Umbilical cord (tissue), 2 donors: ENCODE data around the gene GIPC1. TPM values are rescaled to one million over a fixed set of nuclear protein-coding genes. Genes with fewer than 3 reads are reported as not detected.
"Not testable (repeated sequence)": the region's sequence is repeated elsewhere in the genome, so short reads cannot be mapped to it uniquely, and the experiment has no call there.

Experiments used
- DNase-seq: peaks from one replicate; pipeline ENCODE4 v3.0.0-alpha.2; 2015; ENCODE audit warnings: low spot score
- total RNA-seq: library from RNA; depleted of rRNA; stranded (reverse); fragments of >200 nt; gene quantifications from one replicate; pipeline ENCODE4 v1.2.3, GENCODE V29; 2014; ENCODE audit warnings: low replicate concordance; ENCODE audit not compliant: insufficient read depth

GIPC1 gene, protein sequence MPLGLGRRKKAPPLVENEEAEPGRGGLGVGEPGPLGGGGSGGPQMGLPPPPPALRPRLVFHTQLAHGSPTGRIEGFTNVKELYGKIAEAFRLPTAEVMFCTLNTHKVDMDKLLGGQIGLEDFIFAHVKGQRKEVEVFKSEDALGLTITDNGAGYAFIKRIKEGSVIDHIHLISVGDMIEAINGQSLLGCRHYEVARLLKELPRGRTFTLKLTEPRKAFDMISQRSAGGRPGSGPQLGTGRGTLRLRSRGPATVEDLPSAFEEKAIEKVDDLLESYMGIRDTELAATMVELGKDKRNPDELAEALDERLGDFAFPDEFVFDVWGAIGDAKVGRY
- 81.1 TPM for total RNA-seq

GRCh38 chr19:14496029-14496833, at the start of gene GIPC1:
TSS of gene GIPC1 (minus strand) at chr19:14496127. CDS start at chr19:14482976, 13,151 bp downstream.
- DNase-seq = peak; percentile 99

- no peak for DNase-seq
These were observed 49.8 kb upstream of the GIPC1 start for GRCh38 chr19:14545716-14546082.

DNA sequence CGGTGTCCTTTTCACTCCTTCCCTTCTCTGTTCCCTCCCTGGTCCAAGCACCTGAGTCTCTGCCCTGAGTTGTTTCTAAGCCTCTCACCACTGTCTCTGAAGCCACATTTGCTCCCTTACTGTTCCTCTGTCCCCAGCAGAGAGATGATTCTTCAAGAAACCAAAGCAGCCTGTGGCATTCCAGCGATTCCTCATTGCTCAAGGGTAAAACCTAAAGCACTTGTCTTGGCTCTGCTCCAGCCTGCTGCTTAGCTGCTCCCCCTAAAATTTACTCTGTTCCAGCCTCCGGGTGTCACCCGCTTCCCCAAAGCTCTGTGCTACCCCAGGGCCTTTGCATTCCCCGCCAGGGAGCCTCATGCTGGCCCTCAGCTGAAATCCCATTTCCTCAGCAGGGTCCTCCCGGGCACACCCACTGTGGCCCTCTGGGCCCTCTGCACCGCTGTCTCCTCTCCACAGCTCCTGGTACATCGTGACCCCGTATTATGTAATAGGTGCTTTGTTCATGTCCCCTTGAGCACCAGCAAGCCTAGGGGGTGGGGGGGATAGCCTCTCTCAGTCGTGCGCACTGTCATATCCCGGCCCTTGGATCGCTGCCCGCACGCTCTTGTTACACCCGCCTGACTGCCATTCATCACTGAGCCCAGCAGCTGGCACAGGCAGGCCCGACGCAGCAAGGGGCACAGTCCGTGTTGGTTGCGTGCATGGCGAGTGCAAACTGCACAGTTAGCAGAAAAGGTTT, 49.2 kb upstream of the GIPC1 start:
- no peak for DNase-seq

GRCh38 chr19:14544047-14544446, 48.1 kb upstream of the GIPC1 start:
- DNase-seq = no peak

- peak; percentile 68 for DNase-seq
These were observed 46.9 kb upstream of the GIPC1 start for GRCh38 chr19:14542711-14543328.

GRCh38 chr19:14541979-14542378, 46.1 kb upstream of the GIPC1 start:
- not testable (repeated sequence) for DNase-seq

GRCh38 chr19:14540741-14541525, 45.0 kb upstream of the GIPC1 start:
- no peak for DNase-seq

- DNase-seq = peak; percentile 76
These were observed 41.2 kb upstream of the GIPC1 start for GRCh38 chr19:14536926-14537692.

- DNase-seq = no peak
These were observed 37.5 kb upstream of the GIPC1 start for GRCh38 chr19:14533450-14533849.

- no peak for DNase-seq
These were observed 34.6 kb upstream of the GIPC1 start for GRCh38 chr19:14530506-14530905.

- no peak for DNase-seq
These were observed 34.0 kb upstream of the GIPC1 start for GRCh38 chr19:14530005-14530348.

- peak; percentile 100 for DNase-seq
These were observed 33.5 kb upstream of the GIPC1 start, which contains the start of gene TECR for GRCh38 chr19:14529254-14530004. TSS of gene TECR (plus strand) at chr19:14529594. CDS start at chr19:14529697, 103 bp downstream.

GRCh38 chr19:14528419-14529253, 32.7 kb upstream of the GIPC1 start:
- DNase-seq = no peak

DNA sequence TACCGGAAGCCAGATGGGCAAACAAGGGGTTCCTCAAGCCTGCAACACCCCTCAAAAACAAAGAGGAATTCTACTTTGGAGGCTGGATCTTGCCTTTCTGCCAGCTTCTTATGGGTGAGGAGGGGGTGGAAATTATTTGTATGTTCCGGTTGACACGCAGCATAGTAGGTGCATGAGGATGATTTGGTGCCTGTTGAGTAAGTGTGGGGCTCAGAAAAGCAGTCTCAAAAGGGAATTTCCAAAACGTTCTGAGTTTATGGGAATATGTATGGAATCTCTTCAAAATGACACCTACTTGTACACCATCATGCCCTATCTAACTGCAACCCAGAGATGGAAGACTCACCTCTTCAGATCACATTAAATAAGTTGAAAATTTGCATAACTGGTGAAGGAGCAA, 30.5 kb upstream of the GIPC1 start:
- no peak for DNase-seq

GRCh38 chr19:14525729-14526128, 29.8 kb upstream of the GIPC1 start:
- DNase-seq = peak; percentile 86

DNA sequence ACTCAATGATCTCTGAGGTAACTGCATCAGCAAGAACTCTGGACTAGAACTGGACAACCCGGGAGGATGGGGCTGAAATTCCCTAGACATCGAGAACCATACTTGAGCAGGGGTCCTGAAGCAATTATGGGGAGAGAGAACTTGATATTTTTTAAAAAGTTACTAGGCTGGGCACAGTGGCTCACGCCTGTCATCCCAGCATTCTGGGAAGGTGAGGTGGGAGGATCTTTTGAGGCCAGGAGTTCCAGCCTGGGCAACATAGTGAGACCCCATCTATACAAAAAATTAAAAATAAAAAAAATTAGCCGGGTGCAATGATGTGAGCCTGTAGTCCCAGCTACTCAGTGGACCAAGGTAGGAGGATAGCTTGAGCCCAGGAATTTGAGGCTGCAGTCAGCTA, 24.6 kb upstream of the GIPC1 start:
- DNase-seq = no peak

- no peak for DNase-seq
These were observed 24.0 kb upstream of the GIPC1 start for GRCh38 chr19:14519860-14520407.

DNA sequence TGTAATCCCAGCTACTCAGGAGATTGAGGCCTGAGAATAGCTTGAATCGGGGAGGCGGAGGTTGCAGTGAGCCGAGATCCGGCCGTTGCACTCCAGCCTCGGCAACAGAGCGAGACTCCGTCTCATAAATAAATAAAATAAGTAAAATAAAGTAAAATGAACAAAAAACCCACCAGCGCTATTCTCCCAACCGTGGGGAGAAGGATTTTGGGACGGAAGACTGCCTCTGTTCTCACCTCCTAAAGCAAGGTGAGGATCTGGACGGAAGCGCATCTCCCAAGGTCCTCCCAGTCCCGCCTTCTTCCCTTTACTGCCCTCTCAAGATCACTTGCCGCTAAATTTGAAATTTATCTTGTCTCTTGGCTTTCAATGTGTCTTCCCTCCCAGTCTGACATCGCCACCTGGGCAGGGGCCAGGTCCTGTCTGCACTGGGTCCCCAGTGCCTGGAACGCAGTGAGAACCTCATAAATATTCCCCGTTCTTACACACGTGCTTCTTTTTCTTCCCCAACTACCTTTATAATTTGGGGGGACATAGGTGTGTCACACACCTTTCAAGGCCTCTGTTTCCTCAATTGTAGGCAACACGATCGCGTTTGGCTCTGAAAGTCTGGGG, 23.4 kb upstream of the GIPC1 start:
- no peak for DNase-seq
